HepG2 (cell line): ENCODE data around the gene RAB40C. TPM values are rescaled to one million over a fixed set of nuclear protein-coding genes. Genes with fewer than 3 reads are reported as not detected.

Experiments
- ATAC-seq: fragments of 200-7000 bp; cut with Tn5 transposase; 3 replicates; pipeline ENCODE4 v1.9.1; 2020; ENCODE audit warnings: mild to moderate bottlenecking, moderate library complexity
- Bru-seq: library from RNA; stranded (reverse); fragments of 400-500 nt; gene quantifications from one replicate; lab custom pipeline; 2021; lab: Mats Ljungman, UMichigan
- BruChase-seq, 2 experiments: library from RNA; stranded (reverse); fragments of 400-500 nt; gene quantifications; one replicate each; lab custom pipeline; 2021; lab: Mats Ljungman, UMichigan
- BruUV-seq: library from RNA; stranded (reverse); fragments of 400-500 nt; replicated peaks from 2 replicates; lab custom pipeline; 2021; lab: Mats Ljungman, UMichigan
- CTCF ChIA-PET: fragments of 300-600 bp; formaldehyde crosslinking; extraction: SDS; loops from one replicate; lab custom pipeline; 2021; ENCODE audit warnings: low total read pairs, inconsistent platforms, low intra/inter-chr PET ratio; lab: Yijun Ruan, JAX
- POLR2A ChIA-PET: fragments of 350-600 bp; sonication (Branson Sonifier 250); formaldehyde crosslinking; loops from one replicate; lab custom pipeline; 2020; ENCODE audit warnings: antibody characterized with exemption, inconsistent platforms; lab: Yijun Ruan, JAX
- DNase-seq: peaks from one replicate; pipeline ENCODE4 v3.0.0-alpha.2; 2015; ENCODE audit warnings: low spot score
- FAIRE-seq: peaks from 3 replicates; lab custom pipeline; 2011; peaks lifted over from hg19 to GRCh38; lab: Jason Lieb, UNC
- H2AFZ ChIP-seq: one replicate; pipeline ENCODE4 v1.6.1; 2011; ENCODE audit warnings: low read length, inconsistent platforms
- H3K27ac ChIP-seq: fragments of 300-600 bp; 3 replicates; pipeline ENCODE4 v1.8.0; 2011; ENCODE audit warnings: mixed run types, mild to moderate bottlenecking, mixed read lengths, low read length, inconsistent platforms; ENCODE audit not compliant: insufficient read depth; ENCODE audit errors: extremely low read length
- H3K27me3 ChIP-seq, 2 experiments: fragments of 200-600 bp in 1 of 2; 2 replicates in 1 of 2; 3 replicates in 1 of 2; pipeline versions ENCODE4 v1.6.0 to v1.8.0; 2011; ENCODE audit warnings: low read length in 2 of 2, mild to moderate bottlenecking in 2 of 2, moderate library complexity in 2 of 2, inconsistent platforms in 1 of 2; ENCODE audit not compliant: insufficient read depth in 2 of 2, control insufficient read depth in 1 of 2
- H3K36me3 ChIP-seq, 2 experiments: fragments of 200-600 bp in 1 of 2; replicated peaks in 1 of 2; 2 replicates in 1 of 2; 3 replicates in 1 of 2; pipeline versions ENCODE4 v1.5.1 to v1.8.0; 2011; ENCODE audit warnings: low read length in 2 of 2, inconsistent platforms in 1 of 2; ENCODE audit not compliant: insufficient read depth in 2 of 2, control insufficient read depth in 1 of 2
- H3K4me1 ChIP-seq: 2 replicates; pipeline ENCODE4 v1.5.1; 2012; ENCODE audit warnings: low read length, inconsistent platforms; ENCODE audit not compliant: insufficient read depth
- H3K4me2 ChIP-seq: 2 replicates; pipeline ENCODE4 v1.6.0; 2011; ENCODE audit warnings: low read depth, low read length, inconsistent platforms
- H3K4me3 ChIP-seq, 3 experiments: fragments of 200-600 bp in 1 of 3; sonication (generic), shearing (Covaris generic) in 1 of 3; replicated peaks in 1 of 3; 2 replicates each; pipeline ENCODE4 v1.5.1; 2011 to 2016; ENCODE audit warnings: low read length in 3 of 3, inconsistent platforms in 2 of 3, low read depth in 2 of 3, mild to moderate bottlenecking in 2 of 3, control low read depth in 1 of 3, mixed read lengths in 1 of 3; ENCODE audit not compliant: insufficient read depth in 1 of 3
- H3K79me2 ChIP-seq: one replicate; pipeline ENCODE4 v1.6.1; 2011; ENCODE audit warnings: low read length, inconsistent platforms; ENCODE audit not compliant: insufficient read depth
- H3K9ac ChIP-seq: 2 replicates; pipeline ENCODE4 v1.6.0; 2011; ENCODE audit warnings: mild to moderate bottlenecking, low read depth, low read length, inconsistent platforms; ENCODE audit not compliant: insufficient read depth
- H3K9me3 ChIP-seq: 2 replicates; pipeline ENCODE4 v1.5.1; 2012; ENCODE audit warnings: mild to moderate bottlenecking, low read length
- H4K20me1 ChIP-seq: 2 replicates; pipeline ENCODE4 v1.6.0; 2011; ENCODE audit warnings: inconsistent platforms, mild to moderate bottlenecking, low read length, moderate library complexity; ENCODE audit not compliant: insufficient read depth
- ATF1 ChIP-seq: IDR thresholded peaks from 2 replicates; pipeline ENCODE4 v1.6.1; 2016; ENCODE audit warnings: mild to moderate bottlenecking, control low read depth
- CBFB ChIP-seq: sonication (generic); formaldehyde crosslinking; IDR thresholded peaks from 2 replicates; pipeline ENCODE4 v1.4.0; 2020; ENCODE audit warnings: missing genetic modification reagents
- GABPA ChIP-seq, 2 experiments: IDR thresholded peaks; 2 replicates each; pipeline ENCODE4 v1.6.1; 2011 to 2016; ENCODE audit warnings: low read depth in 2 of 2, low read length in 1 of 2, missing biosample characterization in 1 of 2, missing genetic modification characterization in 1 of 2
- HNRNPLL ChIP-seq: fragments of 200-400 bp; formaldehyde crosslinking; IDR thresholded peaks from 2 replicates; pipeline ENCODE4 v1.6.1; 2017; ENCODE audit warnings: mild to moderate bottlenecking, low read depth, low read length; ENCODE audit not compliant: poor library complexity, severe bottlenecking
- KLF9 ChIP-seq: IDR thresholded peaks from 2 replicates; pipeline ENCODE4 v1.6.1; 2016; ENCODE audit warnings: low read depth
- MAX ChIP-seq: IDR thresholded peaks from 2 replicates; pipeline ENCODE4 v1.6.1; 2012; ENCODE audit warnings: inconsistent platforms
- MEF2D ChIP-seq: sonication (generic); formaldehyde crosslinking; IDR thresholded peaks from 2 replicates; pipeline ENCODE4 v1.5.1; 2020; ENCODE audit warnings: mild to moderate bottlenecking, missing genetic modification reagents
- NFE2L1 ChIP-seq: sonication (generic); formaldehyde crosslinking; IDR thresholded peaks from 2 replicates; pipeline ENCODE4 v1.4.0; 2020; ENCODE audit warnings: missing genetic modification reagents, mild to moderate bottlenecking, borderline replicate concordance
- NFYB ChIP-seq: sonication (generic); formaldehyde crosslinking; IDR thresholded peaks from 2 replicates; pipeline ENCODE4 v1.4.0; 2020; ENCODE audit warnings: missing genetic modification reagents
- NFYC ChIP-seq: IDR thresholded peaks from 2 replicates; pipeline ENCODE4 v1.6.1; 2016; ENCODE audit warnings: missing genetic modification reagents, missing compliant biosample characterization
- POLR2A ChIP-seq, 2 experiments: IDR thresholded peaks; 2 replicates each; pipeline ENCODE4 v1.6.1; 2011; ENCODE audit warnings: low read depth in 2 of 2, low read length in 2 of 2, mild to moderate bottlenecking in 1 of 2, moderate library complexity in 1 of 2; ENCODE audit not compliant: insufficient read depth in 1 of 2
- SAFB2 ChIP-seq: sonication (generic); formaldehyde crosslinking; IDR thresholded peaks from 2 replicates; pipeline ENCODE4 v1.5.1; 2020; ENCODE audit warnings: missing genetic modification reagents, low read depth, mild to moderate bottlenecking, borderline replicate concordance
- SALL1 ChIP-seq: sonication (generic); formaldehyde crosslinking; IDR thresholded peaks from 2 replicates; pipeline ENCODE4 v1.8.0; 2022; ENCODE audit warnings: mild to moderate bottlenecking, missing genetic modification reagents
- SP1 ChIP-seq, 2 experiments: fragments of 450-650 bp in 1 of 2; sonication (generic) in 1 of 2; formaldehyde crosslinking in 1 of 2; IDR thresholded peaks; 2 replicates each; pipeline versions ENCODE4 v1.4.0 to v1.6.1; 2016 to 2020; ENCODE audit warnings: missing genetic modification reagents in 1 of 2
- SP2 ChIP-seq: sonication (generic); formaldehyde crosslinking; IDR thresholded peaks from 2 replicates; pipeline ENCODE4 v1.5.1; 2020; ENCODE audit warnings: mild to moderate bottlenecking, missing genetic modification reagents
- TGIF2 ChIP-seq: IDR thresholded peaks from 2 replicates; pipeline ENCODE4 v1.6.1; 2016; ENCODE audit warnings: control low read depth, missing compliant biosample characterization
- YY1 ChIP-seq: IDR thresholded peaks from 2 replicates; pipeline ENCODE4 v1.6.1; 2011; ENCODE audit warnings: low read length, low read depth, moderate library complexity, mild to moderate bottlenecking; ENCODE audit not compliant: insufficient read depth, insufficient replicate concordance
- ZBTB20 ChIP-seq: sonication (generic); formaldehyde crosslinking; IDR thresholded peaks from 2 replicates; pipeline ENCODE4 v1.8.1; 2023; ENCODE audit warnings: missing genetic modification reagents, low read depth, mild to moderate bottlenecking, borderline replicate concordance
- ZNF296 ChIP-seq: sonication (generic); formaldehyde crosslinking; conservative IDR thresholded peaks from 2 replicates; pipeline ENCODE4 v1.5.0; 2020; ENCODE audit warnings: mild to moderate bottlenecking, missing genetic modification reagents
- ZSCAN12 ChIP-seq: sonication (generic); formaldehyde crosslinking; IDR thresholded peaks from 2 replicates; pipeline ENCODE4 v1.9.0; 2021; ENCODE audit warnings: mild to moderate bottlenecking, missing genetic modification reagents
- WGBS: methylation state at CpG from one replicate; pipeline ENCODE4 v1.1.6; 2017; ENCODE audit warnings: low lambda C conversion rate; 5-methylcytosine and 5-hydroxymethylcytosine counted together
- in situ Hi-C: cut with HindIII; loops from 2 replicates; pipeline ENCODE4 v1.10.0; 2017; ENCODE audit warnings: low pct_unique_long_range_greater_than_20kb; ENCODE audit not compliant: extremely low pct_ligation_motif_present
- intact Hi-C: fragments of 100-400 bp; cut with micrococcal nuclease; formaldehyde crosslinking; loops from one replicate; pipeline ENCODE4 v1.10.0; 2022; ENCODE audit not compliant: unreplicated experiment
- long read RNA-seq, 2 experiments: library from RNA in 1 of 2; library from polyadenylated mRNA in 1 of 2; stranded (forward) in 1 of 2; unstranded in 1 of 2; transcript quantifications; one replicate each; pipeline ENCODE4 v2.0.0, GENCODE V29; 2019 to 2022
- polyA minus RNA-seq, 3 experiments: library from RNA; depleted of rRNA, polyadenylated mRNA; stranded (reverse); fragments of >200 nt; gene quantifications; 2 replicates each; pipeline ENCODE4 v1.2.3, GENCODE V29; 2011; ENCODE audit warnings: low replicate concordance in 1 of 3
- polyA plus RNA-seq, 8 experiments: library from polyadenylated mRNA; depleted of rRNA in 3 of 8; stranded (reverse) in 7 of 8; unstranded in 1 of 8; fragments of >200 nt; fragmentation: Illumina TruSeq in 4 of 8; extraction: Trizol in 4 of 8; gene quantifications; 2 replicates each; pipeline versions ENCODE4 v1.2.1 to v1.2.3, GENCODE V29; 2011 to 2016; ENCODE audit warnings: low read depth in 4 of 8, missing spikeins in 1 of 8, mixed read lengths in 1 of 8; ENCODE audit not compliant: insufficient read depth in 1 of 8
- total RNA-seq, 5 experiments: library from RNA; depleted of rRNA; stranded (reverse); fragments of >200 nt; fragmentation: Illumina TruSeq; extraction: Trizol; gene quantifications; 2 replicates each; pipeline ENCODE4 v1.2.3, GENCODE V29; 2016; ENCODE audit warnings: low read depth in 1 of 5

RAB40C gene
- total RNA-seq (2016; rRNA removed; fragmentation: Illumina TruSeq; extraction: Trizol) = 8.2 and 11.5 TPM in 2 replicates
- total RNA-seq (2016; cell fraction: cytosol; rRNA removed; fragmentation: Illumina TruSeq; extraction: Trizol; ENCODE audit: low read depth) = 3.9 TPM in 2 replicates
- total RNA-seq (2016; cell fraction: insoluble cytoplasmic fraction; rRNA removed; fragmentation: Illumina TruSeq; extraction: Trizol) = 7.7 and 10.5 TPM in 2 replicates
- 9.2 and 9.7 TPM in 2 replicates for total RNA-seq (2016; cell fraction: membrane; rRNA removed; fragmentation: Illumina TruSeq; extraction: Trizol)
- 6.0 and 7.3 TPM in 2 replicates for total RNA-seq (2016; cell fraction: nucleus; rRNA removed; fragmentation: Illumina TruSeq; extraction: Trizol)
- 7.7 and 10.6 TPM in 2 replicates for polyA plus RNA-seq (2011; rRNA removed)
- polyA plus RNA-seq (2011; cell fraction: cytosol; rRNA removed) = 6.0 and 10.4 TPM in 2 replicates
- 25.9 TPM in 2 replicates for polyA plus RNA-seq (2011; cell fraction: nucleus; rRNA removed)
- polyA plus RNA-seq (2012) = 7.0 and 9.0 TPM in 2 replicates
- polyA plus RNA-seq (2016; cell fraction: cytosol; fragmentation: Illumina TruSeq; extraction: Trizol; ENCODE audit: low read depth) = 2.5 and 2.9 TPM in 2 replicates
- 8.9 and 11.2 TPM in 2 replicates for polyA plus RNA-seq (2016; cell fraction: insoluble cytoplasmic fraction; fragmentation: Illumina TruSeq; extraction: Trizol; ENCODE audit: low read depth)
- 6.5 and 6.8 TPM in 2 replicates for polyA plus RNA-seq (2016; cell fraction: membrane; fragmentation: Illumina TruSeq; extraction: Trizol; ENCODE audit: low read depth)
- polyA plus RNA-seq (2016; cell fraction: nucleus; fragmentation: Illumina TruSeq; extraction: Trizol; ENCODE audit: insufficient read depth, low read depth) = 20.2 and 22.4 TPM in 2 replicates
- 15.3 and 16.9 TPM in 2 replicates for polyA minus RNA-seq (2011; rRNA and poly(A)+ RNA removed; ENCODE audit: low replicate concordance)
- polyA minus RNA-seq (2011; cell fraction: cytosol; rRNA and poly(A)+ RNA removed) = 5.5 and 7.3 TPM in 2 replicates
- polyA minus RNA-seq (2011; cell fraction: nucleus; rRNA and poly(A)+ RNA removed) = 3.4 and 4.0 TPM in 2 replicates
- percentile 49 among the genes with signal in this experiment for Bru-seq, nascent RNA
- BruChase-seq, experiment 1, labeled RNA remaining after a 6-hour chase = percentile 65 among the genes with signal in this experiment
- percentile 62 among the genes with signal in this experiment for BruChase-seq, experiment 2, labeled RNA remaining after a 2-hour chase
- long read RNA-seq, experiment 1, partial matches to known transcripts = 0 of 10 reads
- long read RNA-seq, experiment 1, other reads (novel, unspliced or antisense) = 3 of 10 reads
- long read RNA-seq, experiment 2, transcript RAB40C-201 (6 exons, 2,699 nt) = major isoform, 13 of 23 reads
- long read RNA-seq, experiment 2, partial matches to known transcripts = 4 of 23 reads
- long read RNA-seq, experiment 2, other reads (novel, unspliced or antisense) = 5 of 23 reads

DNA sequence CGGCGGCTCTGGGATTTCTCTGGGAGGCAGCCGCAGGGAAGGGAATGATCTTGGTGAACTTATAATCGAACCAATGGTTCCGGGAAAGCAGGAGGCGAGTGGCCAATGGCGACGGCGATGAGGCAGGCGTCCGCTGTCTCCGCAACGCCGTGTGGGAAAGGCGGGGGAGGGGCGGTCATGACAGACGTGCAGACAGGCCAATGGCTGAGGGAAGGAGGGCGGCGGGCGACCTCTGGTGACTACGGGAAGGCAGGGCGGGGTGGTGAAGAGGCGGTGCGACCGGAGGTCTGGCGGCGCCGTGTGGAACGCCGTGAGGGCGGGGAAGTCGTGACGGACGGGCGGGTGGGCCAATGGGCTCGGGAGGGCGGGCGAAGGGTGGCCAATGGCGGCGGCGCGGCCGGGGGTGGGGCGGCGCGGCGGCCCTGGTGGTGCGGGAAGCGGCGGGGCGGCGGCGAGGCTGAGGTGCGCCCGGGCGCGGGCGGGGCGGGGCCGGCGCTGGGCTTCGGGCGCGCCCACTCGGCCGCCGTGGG, at the start of gene RAB40C:
TSS of gene RAB40C (plus strand) at position 409 of the 530 bp plus-strand sequence. CDS start 226 bp downstream, outside the sequence.
- POLR2A ChIA-PET = no interaction called here
- DNase-seq = peak; percentile 93
- H3K36me3 ChIP-seq = 0 out of 5 replicates have a peak, but pooled peaks cover 0 to 3% of the 10 kb centered on the region in 2 experiments
- no peaks in the 10 kb centered on the region for H3K27me3 ChIP-seq
- peak within 1 kb of the TSS; percentile 95 for H3K4me2 ChIP-seq
- H3K79me2 ChIP-seq = peaks cover 44% of the 10 kb centered on the region
- ATAC-seq = peak; percentile 79
- WGBS = 0% methylated on average over 15 of the region's 67 CpGs
- peaks cover 14% of the 10 kb centered on the region; the same call in 1 of the 2 replicates for H4K20me1 ChIP-seq
- BruUV-seq = no TSS peak
- no peaks in the 10 kb centered on the region for H3K9me3 ChIP-seq
- in situ Hi-C loops (no loop called here), intact Hi-C loops (loop anchor here (10.0 kb wide), 1 partner anchor 55 kb away; the partner anchor contains the start of genes MCRIP2 and WDR90)
- CTCF ChIA-PET = no interaction called here
- peak; percentile 23 for FAIRE-seq
- H3K4me1 ChIP-seq = peaks cover 68% of the 10 kb centered on the region
- peak within 1 kb of the TSS; percentile 99 for H3K27ac ChIP-seq
- H3K9ac ChIP-seq = peak within 1 kb of the TSS; percentile 97
- peak within 1 kb of the TSS; percentile 94 to 96 (median 96) for H3K4me3 ChIP-seq
- no peak within 1 kb of the TSS for H2AFZ ChIP-seq
- TF ChIP-seq CBFB (0 out of 2 replicates have a peak, but pooled peaks have one; percentile 10), SP1 (IDR thresholded peaks at IDR 0.05) (peak; percentile 70; the same call in 1 of the 2 replicates), SP1 (CRISPR knock-in tag; IDR thresholded peaks at IDR 0.05) (peak; percentile 85), NFE2L1 (CRISPR knock-in tag) (no peak), POLR2A (IDR thresholded peaks at IDR 0.05; ENCODE audit: insufficient read depth in 1 of 2, low read depth in 2 of 2, low read length in 2 of 2) (peak in 1 of 2 experiments; percentile 57; a peak in 2 of 4 replicates), TGIF2 (peak; percentile 18; the same call in 1 of the 2 replicates), NFYB (peak; percentile 77), KLF9 (CRISPR knock-in tag) (0 out of 2 replicates have a peak, but pooled peaks have one; percentile 6), SP2 (CRISPR knock-in tag) (peak; percentile 71), HNRNPLL (peak; percentile 92), MEF2D (CRISPR knock-in tag) (0 out of 2 replicates have a peak, but pooled peaks have one; percentile 20), SAFB2 (CRISPR knock-in tag) (no peak), ZSCAN12 (CRISPR knock-in tag) (no peak), ZNF296 (CRISPR knock-in tag) (no peak), GABPA (IDR thresholded peaks at IDR 0.05; ENCODE audit: low read depth, low read length) (peak; percentile 64), GABPA (CRISPR knock-in tag; IDR thresholded peaks at IDR 0.05; ENCODE audit: low read depth) (peak; percentile 65), MAX (peak; percentile 11; the same call in 1 of the 2 replicates), YY1 (peak; percentile 46), SALL1 (CRISPR knock-in tag) (peak; percentile 4; the same call in 1 of the 2 replicates), ATF1 (CRISPR knock-in tag) (0 out of 2 replicates have a peak, but pooled peaks have one; percentile 44), NFYC (peak; percentile 81), ZBTB20 (CRISPR knock-in tag) (peak; percentile 64; the same call in 1 of the 2 replicates)
